HEK293 (cell line): Measurements from ENCODE around the gene SP2.
"Not testable (repeated sequence)": the region's sequence is repeated elsewhere in the genome, so short reads cannot be mapped to it uniquely, and the experiment has no call there.

ENCODE experiments used
- CTCF ChIA-PET: fragments of 350-600 bp; formaldehyde crosslinking; extraction: SDS; loops from one replicate; lab custom pipeline; 2021; ENCODE audit warnings: antibody characterized with exemption; lab: Yijun Ruan, JAX
- POLR2A ChIA-PET: fragments of 300-600 bp; formaldehyde crosslinking; extraction: SDS; loops from one replicate; lab custom pipeline; 2020; ENCODE audit warnings: antibody characterized with exemption, inconsistent platforms; lab: Yijun Ruan, JAX
- H3K27ac ChIP-seq: fragments of 200-500 bp; sonication (Bioruptor generic); 2 replicates; pipeline ENCODE4 v1.5.1; 2014; ENCODE audit warnings: low read depth, low read length, control low read depth, inconsistent platforms; ENCODE audit errors: extremely low read depth
- H3K36me3 ChIP-seq, 2 experiments: fragments of 200-500 bp in 1 of 2; sonication (Bioruptor generic) in 1 of 2; 1 replicate in 1 of 2; 2 replicates in 1 of 2; pipeline ENCODE4 v1.5.1; 2014 to 2017; ENCODE audit warnings: inconsistent platforms in 2 of 2, low read length in 2 of 2; ENCODE audit not compliant: control insufficient read depth in 2 of 2, insufficient read depth in 1 of 2
- H3K4me1 ChIP-seq: fragments of 200-500 bp; sonication (Bioruptor generic); 2 replicates; pipeline ENCODE4 v1.5.1; 2014; ENCODE audit warnings: mild to moderate bottlenecking, low read length, inconsistent platforms; ENCODE audit not compliant: control insufficient read depth, insufficient read depth
- H3K4me3 ChIP-seq: 2 replicates; pipeline ENCODE4 v1.5.1; 2011; ENCODE audit warnings: low read depth, mild to moderate bottlenecking, control low read depth, low read length, moderate library complexity
- H3K9me3 ChIP-seq: fragments of 200-500 bp; sonication (Bioruptor generic); 2 replicates; pipeline ENCODE4 v1.5.1; 2014; ENCODE audit warnings: low read depth, low read length, inconsistent platforms; ENCODE audit not compliant: control insufficient read depth, insufficient read depth
- EGR2 ChIP-seq: fragments of 450-650 bp; formaldehyde crosslinking; IDR thresholded peaks from 2 replicates; pipeline ENCODE4 v1.5.1; 2016; ENCODE audit warnings: low read depth, missing biosample characterization, missing genetic modification characterization
- GLI2 ChIP-seq: fragments of 450-650 bp; formaldehyde crosslinking; IDR thresholded peaks from 2 replicates; pipeline ENCODE4; 2017; ENCODE audit warnings: missing biosample characterization, missing genetic modification characterization, low read depth, borderline replicate concordance
- IKZF3 ChIP-seq: fragments of 450-650 bp; IDR thresholded peaks from 2 replicates; pipeline ENCODE4 v1.5.0; 2018; ENCODE audit warnings: missing biosample characterization, mild to moderate bottlenecking, missing genetic modification characterization, moderate library complexity
- SALL2 ChIP-seq: fragments of 450-650 bp; formaldehyde crosslinking; IDR thresholded peaks from 2 replicates; pipeline ENCODE4 v1.5.0; 2017; ENCODE audit warnings: missing biosample characterization, mild to moderate bottlenecking, missing genetic modification characterization, borderline replicate concordance
- ZBTB7A ChIP-seq: fragments of 450-650 bp; formaldehyde crosslinking; IDR thresholded peaks from 2 replicates; pipeline ENCODE4 v1.5.1; 2016; ENCODE audit warnings: low read depth, missing biosample characterization, missing genetic modification characterization
- ZFHX2 ChIP-seq: fragments of 450-650 bp; formaldehyde crosslinking; conservative IDR thresholded peaks from 2 replicates; pipeline ENCODE4 v1.5.1; 2016; ENCODE audit warnings: missing biosample characterization, missing genetic modification characterization
- ZNF121 ChIP-seq: fragments of 450-650 bp; formaldehyde crosslinking; IDR thresholded peaks from 2 replicates; pipeline ENCODE4 v1.5.1; 2016; ENCODE audit warnings: missing biosample characterization, missing genetic modification characterization
- ZNF148 ChIP-seq: fragments of 450-650 bp; formaldehyde crosslinking; IDR thresholded peaks from 2 replicates; pipeline ENCODE4 v1.5.0; 2017; ENCODE audit warnings: missing biosample characterization, missing genetic modification characterization, borderline replicate concordance
- ZNF214 ChIP-seq: fragments of 450-650 bp; formaldehyde crosslinking; IDR thresholded peaks from 2 replicates; pipeline ENCODE4 v1.5.1; 2017; ENCODE audit warnings: missing biosample characterization, mild to moderate bottlenecking, missing genetic modification characterization, borderline replicate concordance
- ZNF239 ChIP-seq: fragments of 450-650 bp; formaldehyde crosslinking; IDR thresholded peaks from 2 replicates; pipeline ENCODE4 v1.5.1; 2016; ENCODE audit warnings: missing biosample characterization, missing genetic modification characterization
- ZNF274 ChIP-seq, 2 experiments: fragments of 200-500 bp in 1 of 2; fragments of 450-650 bp in 1 of 2; sonication (Bioruptor generic) in 1 of 2; formaldehyde crosslinking in 1 of 2; IDR thresholded peaks; 2 replicates each; pipeline versions ENCODE4 v1.5.1 to v1.6.1; 2014 to 2016; ENCODE audit warnings: borderline replicate concordance in 1 of 2, inconsistent platforms in 1 of 2, low read length in 1 of 2, missing biosample characterization in 1 of 2, missing genetic modification characterization in 1 of 2
- ZNF280D ChIP-seq: fragments of 450-650 bp; formaldehyde crosslinking; IDR thresholded peaks from 2 replicates; pipeline ENCODE4 v1.5.1; 2016; ENCODE audit warnings: missing biosample characterization, missing genetic modification characterization
- ZNF362 ChIP-seq: fragments of 450-650 bp; formaldehyde crosslinking; IDR thresholded peaks from 2 replicates; pipeline ENCODE4 v1.5.1; 2016; ENCODE audit warnings: missing biosample characterization, missing genetic modification characterization
- ZNF488 ChIP-seq: fragments of 450-650 bp; formaldehyde crosslinking; IDR thresholded peaks from 2 replicates; pipeline ENCODE4 v1.5.1; 2016; ENCODE audit warnings: missing biosample characterization, missing genetic modification characterization
- ZNF658 ChIP-seq: fragments of 450-650 bp; formaldehyde crosslinking; IDR thresholded peaks from 2 replicates; pipeline ENCODE4; 2016; ENCODE audit warnings: missing biosample characterization, missing genetic modification characterization

Gene SP2

GRCh38 chr17:47918006-47918405 lies 22.0 kb downstream of the SP2 start (continued):
- no peak for TF ChIP-seq ZNF280D (tag by site-specific recombination)

- Histone ChIP-seq H3K36me3 (peaks cover 26 to 42% of the 10 kb centered on the region in 2 experiments; a peak in 2 of 3 replicates), H3K27ac (no peak overlapping the region), H3K4me3 (no peak overlapping the region)
- CTCF ChIA-PET, result interaction anchor here (0.6 to 1.8 kb wide), 9 partner anchors 10 to 338 kb away, joined by 3 to 7 read pairs (median 3); no protein-coding TSS in a partner anchor
- TF ChIP-seq ZNF121 (tag by site-specific recombination) (peak; percentile 90), ZBTB7A (tag by site-specific recombination) (no peak)
- TF ChIP-seq, all 188 proteins: peak for 1
- no peaks in the 10 kb centered on the region for H3K4me1 ChIP-seq
- no peaks in the 10 kb centered on the region for H3K9me3 ChIP-seq
- POLR2A ChIA-PET, result no interaction called here
Measured at GRCh38 chr17:47918991-47919390, 23.0 kb downstream of the SP2 start.

GRCh38 chr17:47919889-47920288 lies 23.9 kb downstream of the SP2 start:
- not testable (repeated sequence) for H3K27ac ChIP-seq, H3K4me3 ChIP-seq, H3K4me1 ChIP-seq, H3K9me3 ChIP-seq
- ChIA-PET POLR2A (interaction anchor here (0.9 kb wide), 1 partner anchor 21 kb away, joined by 3 read pairs; the partner anchor contains the start of gene PNPO), CTCF (interaction anchor here (1.0 to 1.8 kb wide), 4 partner anchors 15 to 75 kb away, joined by 3 to 7 read pairs (median 5); no protein-coding TSS in a partner anchor)
- peaks cover 28 to 51% of the 10 kb centered on the region in 2 experiments; a peak in 2 of 3 replicates for H3K36me3 ChIP-seq
- TF ChIP-seq ZNF362 (tag by site-specific recombination), result peak; percentile 11; the same call in 1 of the 2 replicates

GRCh38 chr17:47924785-47925677 lies 29.0 kb downstream of the SP2 start:
- H3K4me3 ChIP-seq, result no peak overlapping the region
- POLR2A ChIA-PET, result interaction anchor here (0.5 kb wide), 1 partner anchor 17 kb away, joined by 3 read pairs; no protein-coding TSS in a partner anchor
- CTCF ChIA-PET, result interaction anchor here (0.7 to 1.5 kb wide), 9 partner anchors 11 to 95 kb away, joined by 3 to 5 read pairs (median 3); partner anchors contain the start of gene PNPO

GRCh38 chr17:47925678-47925988 lies 29.6 kb downstream of the SP2 start:
- Histone ChIP-seq H3K4me1 (no peaks in the 10 kb centered on the region), H3K36me3 (peaks cover 41 to 75% of the 10 kb centered on the region in 2 experiments; a peak in 2 of 3 replicates), H3K27ac (no peak overlapping the region), H3K9me3 (no peaks in the 10 kb centered on the region), H3K4me3 (no peak overlapping the region)
- POLR2A ChIA-PET, result interaction anchor here (0.7 kb wide), 1 partner anchor 23 kb away, joined by 4 read pairs; no protein-coding TSS in a partner anchor
- CTCF ChIA-PET, result interaction anchor here (1.0 to 1.3 kb wide), 3 partner anchors 16 to 92 kb away, joined by 3 to 5 read pairs (median 4); partner anchors contain the start of gene PNPO
- no peak for TF ChIP-seq ZNF239 (tag by site-specific recombination)
- no peak for TF ChIP-seq ZNF488 (tag by site-specific recombination)
- TF ChIP-seq GLI2 (tag by site-specific recombination), result no peak
- TF ChIP-seq ZNF214 (tag by site-specific recombination), result no peak
- no peak for TF ChIP-seq ZNF148 (tag by site-specific recombination)
- TF ChIP-seq ZNF658 (tag by site-specific recombination), result no peak

More at GRCh38 chr17:47924785-47925677, 29.0 kb downstream of the SP2 start:
- H3K36me3 ChIP-seq, result peaks cover 41 to 69% of the 10 kb centered on the region in 2 experiments; a peak in 2 of 3 replicates
- no peaks in the 10 kb centered on the region for H3K9me3 ChIP-seq
- H3K27ac ChIP-seq, result no peak overlapping the region
- H3K4me1 ChIP-seq, result no peaks in the 10 kb centered on the region
- TF ChIP-seq SALL2 (no peak), IKZF3 (tag by site-specific recombination) (no peak), ZFHX2 (tag by site-specific recombination) (peak; percentile 86), ZNF274 (IDR thresholded peaks at IDR 0.05; ENCODE audit: low read length) (no peak), ZNF274 (tag by site-specific recombination; IDR thresholded peaks at IDR 0.05; ENCODE audit: borderline replicate concordance) (no peak), EGR2 (tag by site-specific recombination) (peak; percentile 97)
- TF ChIP-seq, all 188 proteins: peak for 2
